SJSA1 (cell line): Measurements from ENCODE around the gene OTUD5. TPM values are rescaled to one million over a fixed set of nuclear protein-coding genes. Genes with fewer than 3 reads are reported as not detected.
"Not testable (repeated sequence)": the region's sequence is repeated elsewhere in the genome, so short reads cannot be mapped to it uniquely, and the experiment has no call there.

Source experiments
- DNase-seq, 2 experiments: peaks; one replicate each; pipeline ENCODE4 v3.0.0-alpha.2; 2015 to 2020; ENCODE audit warnings: low spot score in 2 of 2, low read depth in 1 of 2
- H3K27ac ChIP-seq: fragments of 250-450 bp; sonication (Bioruptor Pico); 2 replicates; pipeline ENCODE4 v1.5.1; 2020; ENCODE audit warnings: mild to moderate bottlenecking, moderate library complexity
- H3K27me3 ChIP-seq: fragments of 250-450 bp; sonication (Bioruptor Pico); replicated peaks from 2 replicates; pipeline ENCODE4 v1.5.1; 2020; ENCODE audit warnings: mild to moderate bottlenecking, moderate library complexity
- H3K36me3 ChIP-seq: fragments of 250-450 bp; sonication (Bioruptor Pico); 2 replicates; pipeline ENCODE4 v1.5.1; 2020; ENCODE audit warnings: mild to moderate bottlenecking
- H3K4me1 ChIP-seq: fragments of 250-450 bp; sonication (Bioruptor Pico); replicated peaks from 2 replicates; pipeline ENCODE4 v1.6.1; 2021; ENCODE audit warnings: mild to moderate bottlenecking
- H3K4me3 ChIP-seq: fragments of 250-450 bp; sonication (Bioruptor Pico); 2 replicates; pipeline ENCODE4 v1.5.1; 2020; ENCODE audit warnings: mild to moderate bottlenecking
- H3K9me3 ChIP-seq: fragments of 250-450 bp; sonication (Bioruptor Pico); replicated peaks from 2 replicates; pipeline ENCODE4 v1.5.1; 2020; ENCODE audit warnings: mild to moderate bottlenecking
- total RNA-seq: library from RNA; depleted of rRNA; stranded (reverse); fragments of >200 nt; shearing (Covaris generic); gene quantifications from 2 replicates; pipeline ENCODE4 v1.2.3, GENCODE V29; 2014

Gene OTUD5
- total RNA-seq, 1 experiment from 2014 or later, result 20.0 TPM

DNA sequence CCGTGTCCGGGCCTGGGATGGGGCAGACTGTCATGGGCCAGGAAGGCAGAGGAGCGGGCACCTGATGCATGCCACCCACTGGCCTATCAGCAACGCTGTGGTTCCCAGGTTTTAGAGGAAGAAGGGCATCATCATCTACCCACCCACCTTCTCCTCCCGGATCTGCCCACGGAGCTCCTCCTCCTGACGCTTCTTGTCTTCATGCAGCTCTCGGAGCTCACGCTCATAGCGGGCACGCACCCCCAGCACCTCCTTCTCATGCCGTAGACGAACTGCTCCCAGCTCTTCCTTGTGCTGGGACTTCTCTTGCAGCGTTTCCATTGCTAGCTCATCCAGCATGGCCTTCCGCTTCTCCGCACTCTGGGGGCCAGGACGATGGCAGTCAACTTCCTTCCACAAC lies 25.7 kb upstream of the OTUD5 start:
- DNase-seq, result no peak
- H3K36me3 ChIP-seq, result 0 out of 2 replicates have a peak, but pooled peaks cover 6% of the 10 kb centered on the region
- H3K4me1 ChIP-seq, result no peaks in the 10 kb centered on the region
- H3K4me3 ChIP-seq, result no peak overlapping the region
- H3K9me3 ChIP-seq, result no peaks in the 10 kb centered on the region
- H3K27me3 ChIP-seq, result no peaks in the 10 kb centered on the region
- H3K27ac ChIP-seq, result no peak overlapping the region

DNA sequence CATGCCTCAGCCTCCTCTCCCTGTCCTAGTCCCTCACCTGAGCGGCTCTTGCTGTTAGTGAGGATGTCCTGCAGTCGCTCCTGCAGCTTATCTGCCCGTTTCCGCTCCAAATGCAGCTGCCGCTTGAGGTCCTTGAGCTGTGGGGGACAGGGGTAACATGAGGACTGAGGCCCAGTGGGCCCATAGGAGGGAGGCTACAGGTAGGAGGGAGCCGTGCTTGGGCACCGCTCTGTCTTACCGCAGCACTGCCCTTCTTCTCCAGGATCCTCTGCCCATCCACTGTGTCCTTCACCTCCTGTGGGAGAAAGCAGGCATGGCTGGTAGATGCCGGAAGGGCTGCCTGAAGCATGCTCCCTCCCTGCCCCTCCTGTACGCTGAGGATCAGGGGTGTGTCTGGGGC lies 23.8 kb upstream of the OTUD5 start:
- Histone ChIP-seq H3K9me3 (no peaks in the 10 kb centered on the region), H3K27me3 (no peaks in the 10 kb centered on the region), H3K4me3 (no peak overlapping the region), H3K27ac (no peak overlapping the region), H3K4me1 (no peaks in the 10 kb centered on the region), H3K36me3 (0 out of 2 replicates have a peak, but pooled peaks cover 6% of the 10 kb centered on the region)
- DNase-seq, result no peak

DNA sequence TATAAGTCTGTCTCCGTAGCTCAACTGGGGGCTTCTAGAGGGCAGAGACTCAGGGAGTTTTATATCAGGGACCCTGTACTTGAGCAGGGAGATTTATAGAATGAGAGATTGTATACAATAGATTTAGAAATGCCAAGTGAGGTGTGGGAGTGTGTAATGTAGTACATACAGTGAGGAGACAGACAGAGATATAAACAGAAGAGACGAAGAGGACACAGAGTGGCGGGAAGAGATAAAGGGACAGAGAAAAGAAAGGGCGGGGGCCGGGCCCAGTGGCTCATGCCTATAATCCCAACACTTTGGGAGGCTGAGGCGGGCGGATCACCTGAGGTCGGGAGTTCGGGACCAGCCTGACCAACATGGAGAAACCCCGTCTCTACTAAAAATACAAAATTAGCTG lies 22.9 kb upstream of the OTUD5 start:
- not testable (repeated sequence) for H3K27me3 ChIP-seq, H3K36me3 ChIP-seq, DNase-seq, H3K4me1 ChIP-seq, H3K27ac ChIP-seq, H3K9me3 ChIP-seq, H3K4me3 ChIP-seq

DNA sequence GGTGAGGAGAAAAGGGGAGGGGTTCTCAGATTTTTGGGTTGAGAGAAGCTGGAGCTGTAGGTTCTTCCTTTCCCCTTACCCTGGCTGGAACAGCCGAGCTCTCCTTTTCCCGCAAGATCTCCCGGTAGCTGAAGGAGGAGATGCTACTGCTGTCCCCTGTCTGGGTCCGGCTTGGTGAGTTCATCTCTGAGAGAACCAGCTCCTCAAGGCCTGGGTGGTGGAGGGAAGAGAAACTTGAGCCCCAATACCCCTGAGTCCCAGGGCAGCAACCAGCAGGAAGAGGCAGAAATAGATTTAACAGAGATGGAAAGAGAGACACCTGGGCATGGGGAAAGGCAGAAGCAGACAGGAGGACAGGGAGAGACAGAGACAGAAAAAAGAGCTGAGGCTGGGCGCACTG lies 20.8 kb upstream of the OTUD5 start:
- no peak for DNase-seq
- H3K4me1 ChIP-seq, result no peaks in the 10 kb centered on the region
- no peaks in the 10 kb centered on the region for H3K9me3 ChIP-seq
- H3K27ac ChIP-seq, result no peak overlapping the region
- H3K36me3 ChIP-seq, result 0 out of 2 replicates have a peak, but pooled peaks cover 6% of the 10 kb centered on the region
- H3K27me3 ChIP-seq, result no peaks in the 10 kb centered on the region
- no peak overlapping the region for H3K4me3 ChIP-seq

DNA sequence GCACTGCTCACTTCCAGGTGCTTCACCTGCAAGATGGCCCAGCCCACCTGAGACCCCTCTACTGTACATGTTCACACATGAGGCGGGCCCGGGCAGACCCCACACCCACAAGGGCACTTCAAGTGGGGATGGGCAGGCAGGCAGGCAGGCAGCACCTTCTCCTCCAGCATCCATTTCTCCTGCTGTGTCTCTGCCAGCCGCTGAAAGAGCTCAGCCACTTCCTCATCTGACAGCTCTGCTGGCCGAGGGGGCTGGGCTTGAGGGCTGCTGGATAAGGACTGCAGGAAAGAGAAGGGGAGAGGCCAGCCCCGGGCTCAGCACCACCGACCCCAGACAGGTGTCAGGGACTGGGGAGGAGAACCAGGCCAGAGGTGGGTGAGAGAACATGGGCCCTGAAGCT lies 18.7 kb upstream of the OTUD5 start:
- Histone ChIP-seq H3K27ac (no peak overlapping the region), H3K4me1 (0 out of 2 replicates have a peak, but pooled peaks cover 2% of the 10 kb centered on the region), H3K9me3 (no peaks in the 10 kb centered on the region), H3K36me3 (no peaks in the 10 kb centered on the region), H3K27me3 (no peaks in the 10 kb centered on the region), H3K4me3 (no peak overlapping the region)
- no peak for DNase-seq

DNA sequence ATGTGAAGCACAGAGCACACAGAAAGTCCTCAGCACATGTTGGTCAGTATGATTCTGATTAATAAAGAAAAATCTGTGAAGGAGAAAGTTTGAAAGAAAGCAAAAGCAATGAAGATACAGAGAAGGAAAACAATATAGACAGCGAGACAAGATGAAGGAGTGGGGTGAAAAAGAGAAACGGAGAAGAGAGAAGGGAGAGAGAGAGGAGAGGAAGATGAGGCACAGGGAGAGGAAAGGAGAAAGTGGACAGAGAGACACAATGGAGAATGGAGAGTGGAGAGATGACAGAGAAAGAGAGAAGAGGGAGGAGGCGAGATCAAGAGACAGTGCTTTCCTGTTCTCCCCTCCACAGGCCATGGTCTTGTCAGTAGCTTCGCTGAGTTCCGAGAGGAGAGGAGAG lies 18.1 kb upstream of the OTUD5 start:
- DNase-seq, result no peak
- no peaks in the 10 kb centered on the region for H3K27me3 ChIP-seq
- H3K4me3 ChIP-seq, result no peak overlapping the region
- H3K4me1 ChIP-seq, result 0 out of 2 replicates have a peak, but pooled peaks cover 2% of the 10 kb centered on the region
- no peaks in the 10 kb centered on the region for H3K9me3 ChIP-seq
- no peaks in the 10 kb centered on the region for H3K36me3 ChIP-seq
- no peak overlapping the region for H3K27ac ChIP-seq

DNA sequence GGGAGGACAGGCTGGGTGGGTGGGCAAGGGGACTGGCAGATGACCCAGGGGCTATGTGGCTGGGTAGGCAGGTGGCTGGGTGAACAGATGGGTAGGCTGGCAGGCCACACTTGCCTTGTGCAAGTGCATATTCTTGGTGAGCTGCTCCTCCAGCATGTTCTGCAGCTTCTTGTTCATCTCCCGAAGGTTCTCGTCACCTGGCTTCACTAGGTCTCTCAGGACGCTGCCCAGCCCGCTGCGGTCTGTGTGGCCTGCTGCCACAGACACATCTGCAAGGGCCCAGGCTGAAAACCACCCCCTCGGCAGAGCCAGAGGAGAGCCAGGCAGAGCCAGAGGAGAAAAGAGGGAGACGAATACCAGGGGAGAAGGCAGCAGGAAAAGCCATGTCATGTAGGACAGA lies 17.6 kb upstream of the OTUD5 start:
- DNase-seq, result no peak
- H3K27ac ChIP-seq, result no peak overlapping the region
- 0 out of 2 replicates have a peak, but pooled peaks cover 2% of the 10 kb centered on the region for H3K4me1 ChIP-seq
- no peaks in the 10 kb centered on the region for H3K27me3 ChIP-seq
- H3K36me3 ChIP-seq, result no peaks in the 10 kb centered on the region
- H3K9me3 ChIP-seq, result no peaks in the 10 kb centered on the region
- H3K4me3 ChIP-seq, result no peak overlapping the region

DNA sequence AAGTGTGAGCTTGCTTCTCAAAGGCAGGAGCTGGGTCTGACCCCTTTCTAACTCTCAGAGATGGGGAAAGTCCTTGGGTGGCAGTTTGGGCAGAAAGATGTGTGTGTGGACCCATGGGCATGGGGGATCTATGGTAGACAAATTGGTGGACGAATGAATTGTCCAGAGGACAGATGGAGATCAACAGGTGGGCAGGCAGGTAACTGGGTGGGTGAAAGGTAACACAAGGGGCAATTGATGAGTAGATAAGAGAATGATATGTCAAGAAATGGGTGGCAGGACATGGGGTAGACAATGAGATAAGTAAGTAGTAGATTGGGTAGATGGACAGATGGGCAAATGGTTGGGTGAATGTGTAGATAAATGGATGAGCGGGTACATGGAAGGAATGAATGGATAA lies 17.2 kb upstream of the OTUD5 start:
- Histone ChIP-seq H3K4me1 (0 out of 2 replicates have a peak, but pooled peaks cover 2% of the 10 kb centered on the region), H3K27me3 (no peaks in the 10 kb centered on the region), H3K27ac (no peak overlapping the region), H3K36me3 (no peaks in the 10 kb centered on the region), H3K9me3 (no peaks in the 10 kb centered on the region), H3K4me3 (no peak overlapping the region)
- DNase-seq, result no peak

DNA sequence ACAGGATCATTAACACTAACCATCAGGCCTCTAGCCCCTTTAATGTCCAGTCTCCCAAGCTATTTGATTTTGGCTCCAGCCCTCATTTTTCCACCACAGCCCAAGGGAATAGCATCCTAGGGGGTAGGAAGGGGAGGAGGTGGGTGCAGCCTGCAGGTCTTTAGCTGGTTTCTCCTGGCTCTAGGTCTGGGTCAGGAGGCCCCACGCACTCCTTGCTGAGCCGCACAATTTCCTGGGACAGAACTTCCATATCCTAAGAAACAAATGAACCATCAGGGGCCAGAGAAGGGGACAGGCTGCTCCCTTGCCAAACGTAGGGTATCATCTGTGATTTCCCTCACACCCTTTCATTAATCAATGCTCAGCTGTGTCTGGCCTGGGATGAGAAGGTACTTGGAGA lies 16.6 kb upstream of the OTUD5 start:
- H3K36me3 ChIP-seq, result no peaks in the 10 kb centered on the region
- H3K9me3 ChIP-seq, result no peaks in the 10 kb centered on the region
- H3K27me3 ChIP-seq, result no peaks in the 10 kb centered on the region
- H3K27ac ChIP-seq, result no peak overlapping the region
- no peak overlapping the region for H3K4me3 ChIP-seq
- H3K4me1 ChIP-seq, result 0 out of 2 replicates have a peak, but pooled peaks cover 2% of the 10 kb centered on the region
- no peak for DNase-seq

DNA sequence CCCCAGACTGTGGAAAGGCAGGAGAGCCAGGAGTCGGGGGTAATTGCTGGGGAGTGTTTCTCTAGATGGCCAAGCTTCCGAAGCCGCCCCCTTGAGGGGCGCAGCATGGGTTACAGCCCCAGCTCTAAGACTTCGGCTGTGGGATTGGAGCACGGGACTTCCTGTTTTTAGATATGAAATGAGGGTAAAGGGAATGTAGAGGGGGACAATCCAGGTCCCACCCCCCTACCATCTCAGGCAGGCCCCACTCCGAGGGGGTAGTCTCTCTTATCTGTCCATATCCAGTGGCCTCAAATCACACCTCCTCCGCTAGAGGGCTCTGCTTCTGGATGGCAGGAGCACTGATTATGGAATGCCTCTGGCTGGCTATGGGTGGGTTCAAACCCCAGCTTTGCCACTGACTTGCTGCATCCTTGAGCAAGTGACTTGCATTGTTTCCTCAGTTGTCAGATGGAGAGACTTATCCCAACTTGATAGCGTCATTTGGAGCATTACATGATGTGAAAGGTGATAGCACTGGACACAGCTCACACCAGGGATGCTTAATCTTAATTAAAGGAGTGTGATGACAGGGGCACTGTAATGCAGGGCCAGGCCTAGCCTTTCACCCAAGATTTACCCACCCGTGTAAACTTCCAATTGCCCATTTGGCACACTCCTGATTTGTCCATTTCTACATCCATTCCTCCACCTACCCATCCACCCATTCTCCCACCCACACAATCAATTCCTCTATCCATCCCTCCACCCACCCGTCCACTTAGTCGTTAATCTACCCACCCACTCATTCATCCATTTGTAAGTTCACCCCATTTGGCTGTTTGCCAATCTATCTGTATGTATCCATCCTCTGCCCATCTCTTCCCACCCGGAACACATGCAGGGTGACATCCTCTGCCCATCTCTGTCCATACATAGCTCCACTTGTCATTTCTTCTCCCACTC lies 15.1 kb upstream of the OTUD5 start:
- Histone ChIP-seq H3K9me3 (no peaks in the 10 kb centered on the region), H3K27me3 (no peaks in the 10 kb centered on the region), H3K36me3 (no peaks in the 10 kb centered on the region), H3K4me1 (peaks cover 4% of the 10 kb centered on the region; the same call in 1 of the 2 replicates), H3K27ac (no peak overlapping the region), H3K4me3 (no peak overlapping the region)
- peak; percentile 23 to 53 for DNase-seq

DNA sequence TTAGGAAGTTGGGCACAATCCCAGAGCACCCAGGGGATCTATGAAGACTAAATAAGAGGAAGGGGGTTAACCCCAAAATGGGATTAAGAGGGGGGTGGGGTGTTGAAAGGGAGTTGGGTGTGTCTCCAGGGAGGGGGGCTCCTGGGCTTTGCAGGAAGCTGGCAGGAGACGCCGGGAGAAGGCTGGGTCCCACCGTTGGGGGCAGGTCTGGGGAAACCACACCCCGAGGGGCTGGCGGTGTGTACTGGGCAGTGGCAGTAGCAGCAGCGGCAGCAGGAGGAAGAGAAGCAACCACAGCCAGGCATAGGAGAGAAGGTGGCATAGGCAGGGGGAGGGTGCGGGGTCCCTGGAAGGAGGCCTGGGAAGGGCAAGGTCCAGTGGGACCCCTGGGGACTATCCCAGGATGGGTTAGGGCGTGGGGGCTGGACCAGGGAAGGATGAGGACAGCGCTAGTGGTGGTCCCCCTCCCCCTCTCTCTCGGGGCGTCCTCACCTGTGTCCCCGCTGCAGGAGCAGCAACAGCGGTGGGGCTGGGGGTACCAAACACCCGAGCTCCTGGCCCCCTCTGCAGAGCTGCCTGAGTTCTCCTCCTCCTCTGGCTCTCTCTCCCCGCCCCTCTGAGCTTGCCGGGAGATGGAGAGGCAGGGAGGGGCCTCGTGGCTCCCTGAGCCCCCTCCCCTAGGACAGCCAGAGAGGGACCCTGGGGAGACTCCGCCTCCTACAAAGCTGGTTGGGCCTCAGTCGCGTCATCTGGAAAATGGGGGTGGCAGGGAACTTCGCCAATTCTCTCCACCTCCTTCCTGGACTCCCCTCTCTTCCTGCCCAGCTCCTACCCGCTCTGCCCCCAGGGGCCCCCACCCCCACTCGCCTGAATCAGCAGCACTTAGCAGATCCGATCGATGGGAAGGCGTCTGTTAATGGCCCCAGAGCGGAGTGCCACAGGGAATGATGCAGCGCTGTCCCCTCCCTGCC lies 14.1 kb upstream of the OTUD5 start, which contains the start of gene KCND1:
Gene KCND1, minus strand, starts transcription at position 596 of the 971 bp plus-strand sequence. CDS start 1,573 bp downstream, outside the sequence.
- DNase-seq, result no peak
- peaks cover 6% of the 10 kb centered on the region; the same call in 1 of the 2 replicates for H3K4me1 ChIP-seq
- H3K27me3 ChIP-seq, result no peaks in the 10 kb centered on the region
- no peaks in the 10 kb centered on the region for H3K9me3 ChIP-seq
- no peak within 1 kb of the TSS for H3K4me3 ChIP-seq
- no peaks in the 10 kb centered on the region for H3K36me3 ChIP-seq
- no peak within 1 kb of the TSS for H3K27ac ChIP-seq

DNA sequence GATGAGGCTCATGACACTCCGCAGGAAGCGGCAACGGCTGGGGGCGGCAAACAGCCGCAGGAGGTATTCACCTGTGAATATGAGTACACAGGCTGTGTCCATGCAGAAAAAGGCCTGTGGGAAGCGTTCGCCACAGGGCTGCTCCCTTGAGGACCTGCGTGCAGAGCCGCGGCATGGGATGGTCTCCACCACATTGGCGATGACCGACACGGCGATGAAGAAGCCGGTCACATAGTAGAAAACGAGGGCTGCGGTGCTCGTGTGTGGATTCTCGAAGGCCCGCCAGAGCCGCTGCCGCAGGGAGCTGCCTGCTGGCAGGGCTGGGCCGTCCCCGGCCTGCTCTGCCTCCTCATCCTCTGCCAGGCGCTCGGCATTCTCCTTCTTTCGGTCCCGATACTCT lies 12.1 kb upstream of the OTUD5 start:
- Histone ChIP-seq H3K36me3 (no peaks in the 10 kb centered on the region), H3K27ac (no peak overlapping the region), H3K4me1 (peaks cover 6% of the 10 kb centered on the region; the same call in 1 of the 2 replicates), H3K4me3 (no peak overlapping the region), H3K27me3 (no peaks in the 10 kb centered on the region), H3K9me3 (no peaks in the 10 kb centered on the region)
- DNase-seq, result no peak

DNA sequence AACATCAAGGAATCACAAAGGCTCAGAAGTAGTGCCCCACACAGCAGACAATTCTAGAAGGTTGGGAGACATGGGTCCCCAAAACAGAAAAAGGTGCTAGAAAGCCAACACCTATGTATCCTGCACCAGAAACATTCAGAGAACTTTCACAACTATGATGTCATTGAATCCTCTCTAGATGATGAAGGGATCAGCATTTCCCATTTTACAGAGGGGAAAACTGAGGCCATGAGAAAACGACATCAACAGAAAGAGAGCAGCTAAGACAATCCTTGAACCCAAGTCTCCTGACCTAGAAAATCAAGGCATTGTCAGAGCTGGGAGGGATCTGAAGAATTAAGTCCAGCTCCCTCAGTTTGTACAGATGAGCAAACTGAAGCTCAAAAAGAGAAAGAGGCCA lies 11.0 kb upstream of the OTUD5 start:
- DNase-seq, result no peak
- Histone ChIP-seq H3K27me3 (no peaks in the 10 kb centered on the region), H3K4me3 (no peak overlapping the region), H3K36me3 (no peaks in the 10 kb centered on the region), H3K27ac (no peak overlapping the region), H3K4me1 (peaks cover 6% of the 10 kb centered on the region; the same call in 1 of the 2 replicates), H3K9me3 (no peaks in the 10 kb centered on the region)
